CD4-positive, alpha-beta T cell treated with Interleukin-12 subunit alpha and Interleukin-12 subunit beta, for 1 hour (primary cell): ENCODE results near the gene BTG4.

Experiments used
- DNase-seq: peaks from one replicate; pipeline ENCODE4 v3.0.0-alpha.2; 2020

The BTG4 gene

GRCh38 chr11:111535281-111535680 is 23.1 kb upstream of the BTG4 start:
- no peak for DNase-seq

- no peak for DNase-seq
These were observed 20.2 kb upstream of the BTG4 start for GRCh38 chr11:111532365-111532709.

GRCh38 chr11:111531687-111532364 is 19.6 kb upstream of the BTG4 start:
- peak; percentile 33 for DNase-seq

- no peak for DNase-seq
These were observed 18.9 kb upstream of the BTG4 start for GRCh38 chr11:111531136-111531535.

GRCh38 chr11:111530091-111530490 is 17.9 kb upstream of the BTG4 start:
- DNase-seq, result no peak

- DNase-seq, result peak; percentile 51
These were observed 16.4 kb upstream of the BTG4 start for GRCh38 chr11:111528557-111528956.

GRCh38 chr11:111527279-111527678 is 15.1 kb upstream of the BTG4 start:
- no peak for DNase-seq

- DNase-seq, result no peak
These were observed 14.3 kb upstream of the BTG4 start for GRCh38 chr11:111526501-111526900.

- no peak for DNase-seq
These were observed 13.3 kb upstream of the BTG4 start for GRCh38 chr11:111525456-111525855.

GRCh38 chr11:111524056-111524455 is 11.9 kb upstream of the BTG4 start:
- no peak for DNase-seq

GRCh38 chr11:111523343-111523742 is 11.2 kb upstream of the BTG4 start:
- DNase-seq, result no peak

- no peak for DNase-seq
These were observed 10.2 kb upstream of the BTG4 start for GRCh38 chr11:111522426-111522825.

GRCh38 chr11:111521135-111521534 is 8.9 kb upstream of the BTG4 start:
- no peak for DNase-seq

- no peak for DNase-seq
These were observed 8.4 kb upstream of the BTG4 start for GRCh38 chr11:111520560-111520959.

- no peak for DNase-seq
These were observed 6.5 kb upstream of the BTG4 start for GRCh38 chr11:111518668-111519067.

- no peak for DNase-seq
These were observed 3.4 kb upstream of the BTG4 start for GRCh38 chr11:111515591-111515990.

- DNase-seq, result no peak
These were observed 2.2 kb upstream of the BTG4 start, which contains the start of gene HOATZ for GRCh38 chr11:111514216-111515031. Gene HOATZ (plus strand): TSS chr11:111514778. CDS start chr11:111514785, 7 bp downstream.

GRCh38 chr11:111513240-111513605 is 1.0 kb upstream of the BTG4 start:
- DNase-seq, result no peak

GRCh38 chr11:111510311-111510710 is 1.9 kb downstream of the BTG4 start:
- no peak for DNase-seq

- no peak for DNase-seq
These were observed 9.6 kb downstream of the BTG4 start for GRCh38 chr11:111502611-111503010.

GRCh38 chr11:111500481-111500880 is 11.7 kb downstream of the BTG4 start:
- DNase-seq, result no peak

- DNase-seq, result no peak
These were observed 12.7 kb downstream of the BTG4 start for GRCh38 chr11:111499483-111499882.

- no peak for DNase-seq
These were observed 18.1 kb downstream of the BTG4 start for GRCh38 chr11:111494040-111494439.

- DNase-seq, result no peak
These were observed 21.7 kb downstream of the BTG4 start for GRCh38 chr11:111490496-111490895.

- no peak for DNase-seq
These were observed 28.8 kb downstream of the BTG4 start for GRCh38 chr11:111483431-111483830.
